ENCODE results near the gene KCNA3.

DNA sequence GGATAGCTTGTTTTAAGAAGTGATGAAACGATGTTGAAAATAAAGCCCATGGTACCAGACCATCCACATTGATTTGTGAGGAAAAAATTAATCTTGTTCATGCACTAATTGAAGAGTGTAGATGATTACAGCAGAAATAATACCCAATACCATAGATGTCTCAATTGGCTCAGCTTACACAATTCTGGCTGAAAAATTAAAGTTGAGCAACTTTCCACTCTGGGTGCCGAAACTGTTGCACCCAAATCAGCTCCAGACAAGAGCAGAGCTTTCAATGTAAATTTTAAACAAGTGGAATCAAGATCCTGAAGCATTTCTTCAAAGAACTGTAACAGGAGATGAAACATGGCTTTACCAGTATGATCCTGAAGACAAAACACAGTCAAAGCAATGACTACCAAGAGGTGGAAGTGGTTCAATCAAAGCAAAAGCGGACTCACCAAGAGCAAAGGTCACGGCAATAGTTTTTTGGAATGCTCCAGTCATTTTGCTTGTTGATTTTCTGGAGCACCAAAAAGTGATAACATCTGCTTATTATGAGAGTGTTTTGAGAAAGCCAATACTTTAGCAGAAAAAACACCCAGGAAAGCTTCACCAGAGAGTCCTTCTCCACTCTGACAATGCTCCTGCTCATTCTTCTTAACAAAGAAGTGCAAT, 16.1 kb upstream of the KCNA3 start:
- TF ChIP-seq CTCF (IDR thresholded peaks at IDR 0.05) = no peak
- TF ChIP-seq POLR2AphosphoS5 (IDR thresholded peaks at IDR 0.05) = no peak
- TF ChIP-seq POLR2A (IDR thresholded peaks at IDR 0.05) = no peak
